Aorta (tissue), 5 donors: ENCODE data around the gene PPM1H. TPM values are rescaled to one million over a fixed set of nuclear protein-coding genes. Genes with fewer than 3 reads are reported as not detected.

Experiments used
- ATAC-seq: fragments of 200-7000 bp; cut with Tn5 transposase; one replicate; pipeline ENCODE4 v1.9.1; 2022; ENCODE audit warnings: moderate library complexity; ENCODE audit not compliant: low FRiP score
- DNase-seq, 2 donors: peaks; one replicate each; pipeline ENCODE4 v3.0.0-alpha.2; 2020
- H3K27ac ChIP-seq, 2 donors: one replicate each; pipeline ENCODE4 v1.5.1; 2013; ENCODE audit warnings: low read length in 2 of 2, mild to moderate bottlenecking in 2 of 2, moderate library complexity in 2 of 2, control low read depth in 1 of 2, inconsistent platforms in 1 of 2, low read depth in 1 of 2
- H3K27me3 ChIP-seq, 2 donors: one replicate each; pipeline ENCODE4 v1.6.1; 2013; ENCODE audit warnings: control low read depth in 1 of 2, low read length in 1 of 2, mild to moderate bottlenecking in 1 of 2, moderate library complexity in 1 of 2; ENCODE audit not compliant: insufficient read depth in 2 of 2, control insufficient read depth in 1 of 2
- H3K36me3 ChIP-seq, 2 donors: one replicate each; pipeline ENCODE4 v1.6.1; 2013; ENCODE audit warnings: control low read depth in 1 of 2, low read length in 1 of 2, mild to moderate bottlenecking in 1 of 2; ENCODE audit not compliant: insufficient read depth in 2 of 2, control insufficient read depth in 1 of 2
- H3K4me1 ChIP-seq, 2 donors: one replicate each; pipeline ENCODE4 v1.6.1; 2013; ENCODE audit warnings: low read length in 2 of 2, control low read depth in 1 of 2, mild to moderate bottlenecking in 1 of 2, moderate library complexity in 1 of 2; ENCODE audit not compliant: insufficient read depth in 2 of 2, control insufficient read depth in 1 of 2
- H3K4me3 ChIP-seq, 2 donors: one replicate each; pipeline ENCODE4 v1.5.1; 2013; ENCODE audit warnings: low read length in 2 of 2, control low read depth in 1 of 2, mild to moderate bottlenecking in 1 of 2
- H3K9me3 ChIP-seq: one replicate; pipeline ENCODE4 v1.6.1; 2013; ENCODE audit warnings: mild to moderate bottlenecking, low read length; ENCODE audit not compliant: control insufficient read depth
- WGBS, 2 donors: extraction: QIAGEN DNeasy Blood & Tissue Kit; methylation state at CpG; one replicate each; pipeline ENCODE4 v1.1.7; 2013; 5-methylcytosine and 5-hydroxymethylcytosine counted together
- intact Hi-C, 2 donors: fragments of 100-400 bp; cut with DNase I; formaldehyde crosslinking; loops; one replicate each; pipeline versions ENCODE4 v1.14.2 to v1.15.0; 2022
- polyA plus RNA-seq, 2 donors: library from polyadenylated mRNA; stranded (reverse); fragments of 200-250 nt; gene quantifications; one replicate each; pipeline ENCODE4 v1.2.3, GENCODE V29; 2013
- total RNA-seq, 2 donors: library from RNA; stranded (reverse); fragmentation: NEBNext Ultra II Directional; extraction: Animal tissue kit (Norgen Biotek cat#: 25700); gene quantifications; one replicate each; pipeline ENCODE4 v1.2.1, GENCODE V29; 2021
- donor health status: healthy with polysubstance abuse.
- donor health status: Bipolar disorder and iron deficiency.
- donor health status: DM: no; HTN: no; CAD: no.
- donor health status: DM: no; HTN: no; CAD: no.
- donor health status: DM: yes; HTN: yes; CAD: no.

Gene PPM1H
- total and polyA plus RNA-seq, 4 donors = 1.3 to 9.3 (median 3.7) TPM

- Histone ChIP-seq H3K4me1 (peaks cover 11 to 20% of the 10 kb centered on the region in 2 donors), H3K4me3 (no peak overlapping the region), H3K27ac (peak overlapping the region; percentile 87 to 93), H3K9me3 (no peaks in the 10 kb centered on the region), H3K36me3 (no peaks in the 10 kb centered on the region), H3K27me3 (no peaks in the 10 kb centered on the region)
- WGBS, 2 donors = 3 to 13% methylated on average over 4 of the region's 4 CpGs
- DNase-seq (no peak), ATAC-seq (peak; percentile 40)
- intact Hi-C loops = loop anchor here (5.0 to 10.0 kb wide), 2 partner anchors 66 to 69 kb away; partner anchors contain the start of gene PPM1H (in 1 of the 2)
Measured at GRCh38 chr12:62865937-62866336, 69.0 kb downstream of the PPM1H start.

GRCh38 chr12:62865065-62865464, 69.9 kb downstream of the PPM1H start:
- H3K9me3 ChIP-seq = no peaks in the 10 kb centered on the region
- 3 to 14% methylated on average over 2 of the region's 2 CpGs for WGBS, 2 donors
- ATAC-seq (no peak), DNase-seq (no peak)
- peaks cover 14 to 23% of the 10 kb centered on the region in 2 donors for H3K4me1 ChIP-seq
- peak overlapping the region; percentile 94 to 96 for H3K27ac ChIP-seq
- no peaks in the 10 kb centered on the region for H3K36me3 ChIP-seq
- no peak overlapping the region for H3K4me3 ChIP-seq
- H3K27me3 ChIP-seq = no peaks in the 10 kb centered on the region
- intact Hi-C loops = loop anchor here (5.0 to 10.0 kb wide), 2 partner anchors 67 to 70 kb away; partner anchors contain the start of gene PPM1H (in 1 of the 2)

GRCh38 chr12:62862259-62862881, 72.6 kb downstream of the PPM1H start:
- no peak for ATAC-seq

GRCh38 chr12:62861586-62861985, 73.4 kb downstream of the PPM1H start:
- no peak overlapping the region for H3K4me3 ChIP-seq
- no peaks in the 10 kb centered on the region for H3K9me3 ChIP-seq
- DNase-seq (no peak), ATAC-seq (no peak)
- H3K36me3 ChIP-seq = no peaks in the 10 kb centered on the region
- intact Hi-C loops = loop anchor here in 1 of 2 donors (10.0 kb wide), 1 partner anchor 73 kb away; the partner anchor contains the start of gene PPM1H
- H3K27me3 ChIP-seq = no peaks in the 10 kb centered on the region
- H3K27ac ChIP-seq = peak overlapping the region; percentile 57 to 59
- H3K4me1 ChIP-seq = peaks cover 12 to 26% of the 10 kb centered on the region in 2 donors
- WGBS, 2 donors = 16 to 17% methylated on average over 4 of the region's 4 CpGs

More at GRCh38 chr12:62862259-62862881, 72.6 kb downstream of the PPM1H start:
- H3K4me3 ChIP-seq = no peak overlapping the region
- H3K4me1 ChIP-seq = peaks cover 12 to 27% of the 10 kb centered on the region in 2 donors
- H3K36me3 ChIP-seq = no peaks in the 10 kb centered on the region
- WGBS, 2 donors = 56 to 62% methylated on average over 2 of the region's 2 CpGs
- intact Hi-C loops = loop anchor here in 1 of 2 donors (10.0 kb wide), 1 partner anchor 72 kb away; the partner anchor contains the start of gene PPM1H
- DNase-seq = no peak
- H3K9me3 ChIP-seq = no peaks in the 10 kb centered on the region
- H3K27ac ChIP-seq = peak overlapping the region; percentile 57 to 59
- no peaks in the 10 kb centered on the region for H3K27me3 ChIP-seq

- intact Hi-C loops = loop anchor here in 1 of 2 donors (10.0 kb wide), 1 partner anchor 74 kb away; the partner anchor contains the start of gene PPM1H
- ATAC-seq (no peak), DNase-seq (no peak)
- WGBS, 2 donors = 54 to 55% methylated on average over 10 of the region's 10 CpGs
- no peaks in the 10 kb centered on the region for H3K36me3 ChIP-seq
- no peaks in the 10 kb centered on the region for H3K27me3 ChIP-seq
- H3K9me3 ChIP-seq = no peaks in the 10 kb centered on the region
- H3K4me3 ChIP-seq = no peak overlapping the region
- peak overlapping the region; percentile 57 to 71 for H3K27ac ChIP-seq
- peaks cover 6 to 18% of the 10 kb centered on the region in 2 donors for H3K4me1 ChIP-seq
Measured at GRCh38 chr12:62860501-62861411, 74.2 kb downstream of the PPM1H start.

GRCh38 chr12:62860020-62860419, 74.9 kb downstream of the PPM1H start:
- intact Hi-C loops = loop anchor here in 1 of 2 donors (10.0 kb wide), 1 partner anchor 75 kb away; the partner anchor contains the start of gene PPM1H
- Histone ChIP-seq H3K27me3 (no peaks in the 10 kb centered on the region), H3K27ac (peak overlapping the region; percentile 28 to 43), H3K4me3 (no peak overlapping the region), H3K4me1 (peaks cover 4 to 17% of the 10 kb centered on the region in 2 donors), H3K9me3 (no peaks in the 10 kb centered on the region), H3K36me3 (no peaks in the 10 kb centered on the region)
- 80 to 81% methylated on average over 5 of the region's 5 CpGs for WGBS, 2 donors
- ATAC-seq = no peak
- DNase-seq = no peak

GRCh38 chr12:62859321-62859737, 75.6 kb downstream of the PPM1H start:
- intact Hi-C loops = no loop called here
- WGBS, 2 donors = 96 to 100% methylated on average over 1 of the region's 1 CpG
- Histone ChIP-seq H3K27me3 (no peaks in the 10 kb centered on the region), H3K27ac (peak overlapping the region in 1 of 2 donors; percentile 25), H3K4me3 (no peak overlapping the region), H3K9me3 (no peaks in the 10 kb centered on the region), H3K36me3 (no peaks in the 10 kb centered on the region), H3K4me1 (peaks cover 4 to 14% of the 10 kb centered on the region in 2 donors)
- ATAC-seq (no peak), DNase-seq (no peak)

- DNase-seq (no peak), ATAC-seq (no peak)
- Histone ChIP-seq H3K9me3 (no peaks in the 10 kb centered on the region), H3K27ac (no peak overlapping the region), H3K4me1 (peaks cover 4 to 8% of the 10 kb centered on the region in 2 donors), H3K36me3 (no peaks in the 10 kb centered on the region), H3K27me3 (no peaks in the 10 kb centered on the region), H3K4me3 (no peak overlapping the region)
- 76 to 79% methylated on average over 1 of the region's 1 CpG for WGBS, 2 donors
- intact Hi-C loops = no loop called here
Measured at GRCh38 chr12:62856454-62856853, 78.5 kb downstream of the PPM1H start.
